ENCODE measurements around the gene FEZ2. TPM values are rescaled to one million over a fixed set of nuclear protein-coding genes. Genes with fewer than 3 reads are reported as not detected.

The FEZ2 gene
- total RNA-seq, 1 experiment from 2014 or later, result 22.2 TPM

- H3K4me3 Mint-ChIP-seq, result no peak overlapping the region
- no peak for TF ChIP-seq ZNF281 (CRISPR knock-in tag; IDR thresholded peaks at IDR 0.05)
- no peak for TF ChIP-seq FOXP1 (CRISPR knock-in tag; IDR thresholded peaks at IDR 0.05; ENCODE audit: borderline replicate concordance)
- TF ChIP-seq TCF7 (CRISPR knock-in tag; IDR thresholded peaks at IDR 0.05; ENCODE audit: low read depth), result no peak
- TF ChIP-seq ZNF423 (CRISPR knock-in tag; IDR thresholded peaks at IDR 0.05), result no peak
- ChIA-PET CTCF (no interaction called here), POLR2A (no interaction called here)
- H3K4me1 Mint-ChIP-seq, result no peaks in the 10 kb centered on the region
- DNase-seq (ENCODE audit: low spot score) (no peak), ATAC-seq (no peak)
- no peaks in the 10 kb centered on the region for H3K27me3 Mint-ChIP-seq (ENCODE audit: low read depth)
- peaks cover 57% of the 10 kb centered on the region for H3K36me3 Mint-ChIP-seq
- H3K9me3 Mint-ChIP-seq, result no peaks in the 10 kb centered on the region
- H3K27ac Mint-ChIP-seq, result no peak overlapping the region
Measured at GRCh38 chr2:36582538-36582937, 15.4 kb downstream of the FEZ2 start.

- POLR2A ChIA-PET, result no interaction called here
Measured at GRCh38 chr2:36579297-36579664, 18.7 kb downstream of the FEZ2 start.

GRCh38 chr2:36578343-36579296 is 19.3 kb downstream of the FEZ2 start:
- CTCF ChIA-PET, result no interaction called here
- Mint-ChIP-seq H3K27ac (no peak overlapping the region), H3K4me1 (no peaks in the 10 kb centered on the region), H3K27me3 (ENCODE audit: low read depth) (no peaks in the 10 kb centered on the region), H3K4me3 (no peak overlapping the region), H3K9me3 (no peaks in the 10 kb centered on the region), H3K36me3 (peaks cover 60% of the 10 kb centered on the region)
- POLR2A ChIA-PET, result no interaction called here
- ATAC-seq (no peak), DNase-seq (ENCODE audit: low spot score) (no peak)
- no peak for TF ChIP-seq ZNF219 (CRISPR knock-in tag; IDR thresholded peaks at IDR 0.05; ENCODE audit: borderline replicate concordance)

More at GRCh38 chr2:36579297-36579664, 18.7 kb downstream of the FEZ2 start:
- no peak overlapping the region for H3K4me3 Mint-ChIP-seq
- H3K27me3 Mint-ChIP-seq (ENCODE audit: low read depth), result no peaks in the 10 kb centered on the region
- no peak for ATAC-seq
- TF ChIP-seq ETV6 (CRISPR knock-in tag; IDR thresholded peaks at IDR 0.05) (no peak), HMGA2 (CRISPR knock-in tag; IDR thresholded peaks at IDR 0.05) (no peak), FOXP4 (CRISPR knock-in tag; IDR thresholded peaks at IDR 0.05) (no peak), ERG (CRISPR knock-in tag; IDR thresholded peaks at IDR 0.05) (no peak), NFATC4 (CRISPR knock-in tag; IDR thresholded peaks at IDR 0.05) (no peak), ZNF396 (CRISPR knock-in tag; IDR thresholded peaks at IDR 0.05; ENCODE audit: borderline replicate concordance) (no peak), ZNF219 (CRISPR knock-in tag; IDR thresholded peaks at IDR 0.05; ENCODE audit: borderline replicate concordance) (no peak), ESRRA (CRISPR knock-in tag; IDR thresholded peaks at IDR 0.05; ENCODE audit: borderline replicate concordance) (no peak), TEAD1 (CRISPR knock-in tag; IDR thresholded peaks at IDR 0.05) (no peak), OVOL2 (CRISPR knock-in tag; IDR thresholded peaks at IDR 0.05; ENCODE audit: borderline replicate concordance) (no peak), FOXP1 (CRISPR knock-in tag; IDR thresholded peaks at IDR 0.05; ENCODE audit: borderline replicate concordance) (no peak)
- no peaks in the 10 kb centered on the region for H3K9me3 Mint-ChIP-seq
- H3K36me3 Mint-ChIP-seq, result peaks cover 67% of the 10 kb centered on the region
- DNase-seq (ENCODE audit: low spot score), result no peak
- CTCF ChIA-PET, result no interaction called here
- no peak overlapping the region for H3K27ac Mint-ChIP-seq
- H3K4me1 Mint-ChIP-seq, result no peaks in the 10 kb centered on the region

Data from WTC11 (cell line).